Measurements from ENCODE around the gene MYPOP. TPM values are rescaled to one million over a fixed set of nuclear protein-coding genes. Genes with fewer than 3 reads are reported as not detected.

MYPOP gene
- total RNA-seq, 1 experiment from 2014 or later = 6.8 TPM

GRCh38 chr19:45918721-45919120, 16.3 kb upstream of the MYPOP start:
- Histone ChIP-seq H3K4me1 (ENCODE audit: low read length) (no peaks in the 10 kb centered on the region), H3K4me2 (ENCODE audit: low read depth, low read length, poor library complexity, severe bottlenecking) (no peak overlapping the region), H3K27me3 (ENCODE audit: low read length) (no peaks in the 10 kb centered on the region), H2AFZ (ENCODE audit: low read length) (no peak overlapping the region), H3K36me3 (ENCODE audit: insufficient read depth, low read length) (no peaks in the 10 kb centered on the region), H3K9me2 (replicated peaks; ENCODE audit: insufficient read depth, low read length) (no peaks in the 10 kb centered on the region), H3K9ac (ENCODE audit: low read length) (no peak overlapping the region), H3K27ac (ENCODE audit: low read length) (no peak overlapping the region), H3K4me3 (ENCODE audit: low read length) (no peak overlapping the region), H4K20me1 (ENCODE audit: insufficient read depth, low read depth, low read length) (no peaks in the 10 kb centered on the region), H3K9me3 (ENCODE audit: low read length) (no peaks in the 10 kb centered on the region), H3K79me2 (ENCODE audit: low read length) (no peaks in the 10 kb centered on the region)
- no peak for DNase-seq

- no peaks in the 10 kb centered on the region for H3K36me3 ChIP-seq (ENCODE audit: insufficient read depth, low read length)
- no peaks in the 10 kb centered on the region for H3K27me3 ChIP-seq (ENCODE audit: low read length)
- no peaks in the 10 kb centered on the region for H3K9me3 ChIP-seq (ENCODE audit: low read length)
- H3K9ac ChIP-seq (ENCODE audit: low read length) = no peak overlapping the region
- H3K27ac ChIP-seq (ENCODE audit: low read length) = no peak overlapping the region
- DNase-seq = no peak
- H3K4me3 ChIP-seq (ENCODE audit: low read length) = no peak overlapping the region
- H3K9me2 ChIP-seq (replicated peaks; ENCODE audit: insufficient read depth, low read length) = no peaks in the 10 kb centered on the region
- H4K20me1 ChIP-seq (ENCODE audit: insufficient read depth, low read depth, low read length) = no peaks in the 10 kb centered on the region
- H3K4me1 ChIP-seq (ENCODE audit: low read length) = no peaks in the 10 kb centered on the region
- no peaks in the 10 kb centered on the region for H3K79me2 ChIP-seq (ENCODE audit: low read length)
- no peak overlapping the region for H2AFZ ChIP-seq (ENCODE audit: low read length)
- no peak overlapping the region for H3K4me2 ChIP-seq (ENCODE audit: low read depth, low read length, poor library complexity, severe bottlenecking)
These were observed 15.1 kb upstream of the MYPOP start for GRCh38 chr19:45917421-45918091.

GRCh38 chr19:45913874-45914830, 11.7 kb upstream of the MYPOP start, which contains the start of gene NANOS2:
Gene NANOS2, minus strand, starts transcription at chr19:45914778. Its CDS starts 85 bp downstream, at chr19:45914693.
- Histone ChIP-seq H3K9me3 (ENCODE audit: low read length) (no peaks in the 10 kb centered on the region), H4K20me1 (ENCODE audit: insufficient read depth, low read depth, low read length) (no peaks in the 10 kb centered on the region), H3K4me1 (ENCODE audit: low read length) (no peaks in the 10 kb centered on the region), H3K9me2 (replicated peaks; ENCODE audit: insufficient read depth, low read length) (no peaks in the 10 kb centered on the region), H3K4me3 (ENCODE audit: low read length) (no peak within 1 kb of the TSS), H3K4me2 (ENCODE audit: low read depth, low read length, poor library complexity, severe bottlenecking) (no peak within 1 kb of the TSS), H2AFZ (ENCODE audit: low read length) (no peak within 1 kb of the TSS), H3K79me2 (ENCODE audit: low read length) (no peaks in the 10 kb centered on the region), H3K27ac (ENCODE audit: low read length) (no peak within 1 kb of the TSS), H3K9ac (ENCODE audit: low read length) (no peak within 1 kb of the TSS), H3K36me3 (ENCODE audit: insufficient read depth, low read length) (no peaks in the 10 kb centered on the region), H3K27me3 (ENCODE audit: low read length) (no peaks in the 10 kb centered on the region)
- DNase-seq = peak; percentile 85

- no peaks in the 10 kb centered on the region for H3K9me2 ChIP-seq (replicated peaks; ENCODE audit: insufficient read depth, low read length)
- no peak for DNase-seq
- no peaks in the 10 kb centered on the region for H3K9me3 ChIP-seq (ENCODE audit: low read length)
- H3K4me2 ChIP-seq (ENCODE audit: low read depth, low read length, poor library complexity, severe bottlenecking) = no peak overlapping the region
- no peak overlapping the region for H3K9ac ChIP-seq (ENCODE audit: low read length)
- H2AFZ ChIP-seq (ENCODE audit: low read length) = no peak overlapping the region
- H3K4me3 ChIP-seq (ENCODE audit: low read length) = no peak overlapping the region
- no peak overlapping the region for H3K27ac ChIP-seq (ENCODE audit: low read length)
- no peaks in the 10 kb centered on the region for H3K79me2 ChIP-seq (ENCODE audit: low read length)
- H3K36me3 ChIP-seq (ENCODE audit: insufficient read depth, low read length) = no peaks in the 10 kb centered on the region
- no peaks in the 10 kb centered on the region for H4K20me1 ChIP-seq (ENCODE audit: insufficient read depth, low read depth, low read length)
- no peaks in the 10 kb centered on the region for H3K27me3 ChIP-seq (ENCODE audit: low read length)
- H3K4me1 ChIP-seq (ENCODE audit: low read length) = no peaks in the 10 kb centered on the region
These were observed 8.9 kb upstream of the MYPOP start for GRCh38 chr19:45911291-45911690.

- H3K27ac ChIP-seq (ENCODE audit: low read length) = no peak overlapping the region
- no peak overlapping the region for H3K4me3 ChIP-seq (ENCODE audit: low read length)
- H4K20me1 ChIP-seq (ENCODE audit: insufficient read depth, low read depth, low read length) = no peaks in the 10 kb centered on the region
- no peak overlapping the region for H2AFZ ChIP-seq (ENCODE audit: low read length)
- H3K9ac ChIP-seq (ENCODE audit: low read length) = no peak overlapping the region
- no peaks in the 10 kb centered on the region for H3K9me3 ChIP-seq (ENCODE audit: low read length)
- no peaks in the 10 kb centered on the region for H3K27me3 ChIP-seq (ENCODE audit: low read length)
- no peaks in the 10 kb centered on the region for H3K79me2 ChIP-seq (ENCODE audit: low read length)
- no peaks in the 10 kb centered on the region for H3K36me3 ChIP-seq (ENCODE audit: insufficient read depth, low read length)
- no peak for DNase-seq
- H3K4me1 ChIP-seq (ENCODE audit: low read length) = no peaks in the 10 kb centered on the region
- H3K9me2 ChIP-seq (replicated peaks; ENCODE audit: insufficient read depth, low read length) = no peaks in the 10 kb centered on the region
- H3K4me2 ChIP-seq (ENCODE audit: low read depth, low read length, poor library complexity, severe bottlenecking) = no peak overlapping the region
These were observed 6.5 kb upstream of the MYPOP start for GRCh38 chr19:45908956-45909355.

- no peak for DNase-seq
- no peaks in the 10 kb centered on the region for H3K36me3 ChIP-seq (ENCODE audit: insufficient read depth, low read length)
- H3K4me1 ChIP-seq (ENCODE audit: low read length) = peaks cover 11% of the 10 kb centered on the region
- H3K9me3 ChIP-seq (ENCODE audit: low read length) = no peaks in the 10 kb centered on the region
- H4K20me1 ChIP-seq (ENCODE audit: insufficient read depth, low read depth, low read length) = no peaks in the 10 kb centered on the region
- H3K4me2 ChIP-seq (ENCODE audit: low read depth, low read length, poor library complexity, severe bottlenecking) = no peak overlapping the region
- no peak overlapping the region for H3K4me3 ChIP-seq (ENCODE audit: low read length)
- peaks cover 10% of the 10 kb centered on the region for H3K79me2 ChIP-seq (ENCODE audit: low read length)
- H2AFZ ChIP-seq (ENCODE audit: low read length) = no peak overlapping the region
- H3K27ac ChIP-seq (ENCODE audit: low read length) = no peak overlapping the region
- no peak overlapping the region for H3K9ac ChIP-seq (ENCODE audit: low read length)
- no peaks in the 10 kb centered on the region for H3K27me3 ChIP-seq (ENCODE audit: low read length)
- no peaks in the 10 kb centered on the region for H3K9me2 ChIP-seq (replicated peaks; ENCODE audit: insufficient read depth, low read length)
These were observed 3.8 kb upstream of the MYPOP start for GRCh38 chr19:45906221-45906620.

GRCh38 chr19:45905011-45905410, 2.6 kb upstream of the MYPOP start:
- no peaks in the 10 kb centered on the region for H3K9me2 ChIP-seq (replicated peaks; ENCODE audit: insufficient read depth, low read length)
- no peak overlapping the region for H3K9ac ChIP-seq (ENCODE audit: low read length)
- H3K4me2 ChIP-seq (ENCODE audit: low read depth, low read length, poor library complexity, severe bottlenecking) = no peak overlapping the region
- no peak overlapping the region for H3K4me3 ChIP-seq (ENCODE audit: low read length)
- H3K27me3 ChIP-seq (ENCODE audit: low read length) = no peaks in the 10 kb centered on the region
- H2AFZ ChIP-seq (ENCODE audit: low read length) = no peak overlapping the region
- H4K20me1 ChIP-seq (ENCODE audit: insufficient read depth, low read depth, low read length) = no peaks in the 10 kb centered on the region
- no peaks in the 10 kb centered on the region for H3K9me3 ChIP-seq (ENCODE audit: low read length)
- H3K27ac ChIP-seq (ENCODE audit: low read length) = no peak overlapping the region
- DNase-seq = no peak
- peaks cover 20% of the 10 kb centered on the region for H3K4me1 ChIP-seq (ENCODE audit: low read length)
- peaks cover 22% of the 10 kb centered on the region for H3K79me2 ChIP-seq (ENCODE audit: low read length)
- H3K36me3 ChIP-seq (ENCODE audit: insufficient read depth, low read length) = 0 out of 2 replicates have a peak, but pooled peaks cover 1% of the 10 kb centered on the region
